Erythroblast (primary cell): Measurements from ENCODE around the gene IL20RB.

Experiments used
- GATA1 ChIP-seq: IDR thresholded peaks from 2 replicates; pipeline ENCODE4 v1.6.1; 2011; ENCODE audit warnings: low read depth, mild to moderate bottlenecking, control low read depth, low read length, moderate library complexity
- POLR2A ChIP-seq: IDR thresholded peaks from 2 replicates; pipeline ENCODE4 v1.6.1; 2011; ENCODE audit warnings: mild to moderate bottlenecking, low read length

GRCh38 chr3:137011153-137011552 is 53.4 kb downstream of the IL20RB start:
- TF ChIP-seq POLR2A (no peak), GATA1 (no peak)
